Ishikawa (cell line): ENCODE results near the gene PON3.

Source experiments
- CEBPB ChIP-seq: IDR thresholded peaks from 2 replicates; pipeline ENCODE4 v1.6.1; 2012
- CREB1 ChIP-seq: IDR thresholded peaks from 2 replicates; pipeline ENCODE4 v1.6.1; 2012; ENCODE audit warnings: low read depth
- EGR1 ChIP-seq: IDR thresholded peaks from 2 replicates; pipeline ENCODE4 v1.6.1; 2012
- EP300 ChIP-seq: IDR thresholded peaks from 2 replicates; pipeline ENCODE4 v1.6.1; 2012; ENCODE audit warnings: borderline replicate concordance
- FOXM1 ChIP-seq: IDR thresholded peaks from 2 replicates; pipeline ENCODE4 v1.6.1; 2012; ENCODE audit warnings: low read depth, borderline replicate concordance
- MAX ChIP-seq: IDR thresholded peaks from 2 replicates; pipeline ENCODE4 v1.6.1; 2012
- NFIC ChIP-seq: IDR thresholded peaks from 2 replicates; pipeline ENCODE4 v1.6.1; 2012
- RAD21 ChIP-seq: IDR thresholded peaks from 2 replicates; pipeline ENCODE4 v1.6.1; 2012; ENCODE audit warnings: low read depth
- REST ChIP-seq: IDR thresholded peaks from 2 replicates; pipeline ENCODE4 v1.6.1; 2012; ENCODE audit warnings: low read depth, mild to moderate bottlenecking
- TAF1 ChIP-seq: IDR thresholded peaks from 2 replicates; pipeline ENCODE4 v1.6.1; 2012; ENCODE audit warnings: low read depth, mild to moderate bottlenecking
- TCF12 ChIP-seq: IDR thresholded peaks from 2 replicates; pipeline ENCODE4 v1.6.1; 2012; ENCODE audit warnings: low read depth
- TEAD4 ChIP-seq: IDR thresholded peaks from 2 replicates; pipeline ENCODE4 v1.6.1; 2012
- USF1 ChIP-seq: IDR thresholded peaks from 2 replicates; pipeline ENCODE4 v1.6.1; 2012
- YY1 ChIP-seq: IDR thresholded peaks from 2 replicates; pipeline ENCODE4 v1.6.1; 2012; ENCODE audit warnings: low read depth
- ZBTB7A ChIP-seq: IDR thresholded peaks from 2 replicates; pipeline ENCODE4 v1.6.1; 2012; ENCODE audit warnings: low read depth

Gene PON3

GRCh38 chr7:95398155-95398940 lies 2.2 kb upstream of the PON3 start:
- no peak for TF ChIP-seq MAX
- TF ChIP-seq TCF12: no peak
- TF ChIP-seq NFIC: peak; percentile 77
- TF ChIP-seq FOXM1: no peak

GRCh38 chr7:95397381-95397780 lies 1.2 kb upstream of the PON3 start:
- TF ChIP-seq NFIC: no peak
- no peak for TF ChIP-seq YY1
- no peak for TF ChIP-seq EGR1

DNA sequence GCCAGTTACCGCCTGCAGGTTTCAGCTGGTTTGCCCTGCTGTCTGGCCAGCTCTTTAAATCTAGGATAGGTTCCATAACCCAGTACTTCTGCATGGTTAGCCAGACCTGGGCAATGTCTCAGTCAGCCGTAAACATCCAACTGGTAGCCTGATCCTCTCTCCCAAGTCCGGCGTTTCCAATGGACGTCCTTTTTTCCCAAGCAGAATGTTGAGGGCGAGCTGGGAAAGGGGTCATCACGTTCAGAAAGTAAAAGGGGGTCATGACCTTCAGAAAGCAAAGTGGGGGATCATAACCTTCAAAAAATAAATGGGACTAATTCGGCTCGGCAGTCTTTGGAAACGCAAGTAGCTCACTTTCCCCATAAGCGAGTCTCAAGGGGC lies 430 bp downstream of the PON3 start:
- TF ChIP-seq CEBPB (no peak), YY1 (no peak), MAX (no peak), REST (no peak), TCF12 (no peak), EGR1 (no peak), TAF1 (no peak), NFIC (no peak), EP300 (no peak), TEAD4 (no peak), CREB1 (no peak), USF1 (no peak), FOXM1 (no peak)

DNA sequence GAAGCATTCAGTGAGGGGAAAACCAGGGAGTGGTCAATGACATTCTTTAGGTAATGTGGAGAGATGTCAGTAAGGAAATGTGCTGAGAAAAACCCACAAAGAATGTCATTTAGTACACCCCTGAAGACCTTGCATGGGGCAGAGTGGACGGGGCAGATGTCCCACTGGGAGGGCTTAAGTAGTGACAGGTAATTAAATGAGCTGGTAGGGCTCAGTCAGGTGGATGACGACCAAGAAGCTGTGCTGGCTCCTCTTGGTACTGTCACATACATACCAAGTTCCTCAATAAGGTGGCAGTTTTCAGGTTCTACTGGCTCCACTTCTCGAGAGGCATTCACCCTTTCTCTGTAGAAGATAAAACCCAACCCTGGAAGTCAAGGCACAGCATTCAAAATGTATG lies 1.8 kb downstream of the PON3 start:
- TF ChIP-seq FOXM1: no peak
- no peak for TF ChIP-seq RAD21
- no peak for TF ChIP-seq MAX
- TF ChIP-seq EP300: no peak
- TF ChIP-seq REST: no peak
- TF ChIP-seq TEAD4: no peak
- no peak for TF ChIP-seq CREB1
- no peak for TF ChIP-seq CEBPB
- TF ChIP-seq EGR1: no peak
- no peak for TF ChIP-seq NFIC
- TF ChIP-seq TCF12: no peak
- TF ChIP-seq ZBTB7A: no peak
- no peak for TF ChIP-seq TAF1
- no peak for TF ChIP-seq YY1
- no peak for TF ChIP-seq USF1

GRCh38 chr7:95391761-95392160 lies 4.4 kb downstream of the PON3 start:
- no peak for TF ChIP-seq CEBPB
- TF ChIP-seq FOXM1: no peak
- no peak for TF ChIP-seq USF1
- TF ChIP-seq MAX: no peak
- TF ChIP-seq ZBTB7A: no peak
- no peak for TF ChIP-seq RAD21
- no peak for TF ChIP-seq REST
- no peak for TF ChIP-seq CREB1
- no peak for TF ChIP-seq NFIC
- no peak for TF ChIP-seq TEAD4
- no peak for TF ChIP-seq TAF1
- no peak for TF ChIP-seq TCF12
- TF ChIP-seq EP300: no peak
- no peak for TF ChIP-seq YY1
- no peak for TF ChIP-seq EGR1
